GM12872 (cell line): Measurements from ENCODE around the gene SLC13A1.

Experiments
- CTCF ChIP-seq: IDR thresholded peaks from 3 replicates; pipeline ENCODE4 v1.5.1; 2011; ENCODE audit warnings: low read depth, mild to moderate bottlenecking, low read length, moderate library complexity; ENCODE audit not compliant: insufficient read depth

Gene SLC13A1

GRCh38 chr7:123190109-123190831 lies 9.5 kb downstream of the SLC13A1 start:
- TF ChIP-seq CTCF: no peak

- no peak for TF ChIP-seq CTCF
Measured at GRCh38 chr7:123185756-123186155, 14.0 kb downstream of the SLC13A1 start.

- no peak for TF ChIP-seq CTCF
Measured at GRCh38 chr7:123184271-123184670, 15.5 kb downstream of the SLC13A1 start.

- no peak for TF ChIP-seq CTCF
Measured at GRCh38 chr7:123183431-123183830, 16.3 kb downstream of the SLC13A1 start.

GRCh38 chr7:123177442-123177841 lies 22.3 kb downstream of the SLC13A1 start:
- no peak for TF ChIP-seq CTCF

- no peak for TF ChIP-seq CTCF
Measured at GRCh38 chr7:123170333-123171246, 29.2 kb downstream of the SLC13A1 start.

GRCh38 chr7:123169065-123169464 lies 30.7 kb downstream of the SLC13A1 start:
- TF ChIP-seq CTCF: no peak
